HEK293 (cell line): Measurements from ENCODE around the gene TLE1.

Experiments
- BCL11A ChIP-seq: fragments of 450-650 bp; formaldehyde crosslinking; IDR thresholded peaks from 2 replicates; pipeline ENCODE4 v1.5.1; 2016; ENCODE audit warnings: low read depth, missing biosample characterization, missing genetic modification characterization
- GLI2 ChIP-seq: fragments of 450-650 bp; formaldehyde crosslinking; IDR thresholded peaks from 2 replicates; pipeline ENCODE4; 2017; ENCODE audit warnings: missing biosample characterization, missing genetic modification characterization, low read depth, borderline replicate concordance
- HOXA7 ChIP-seq: sonication (generic); formaldehyde crosslinking; IDR thresholded peaks from 2 replicates; pipeline ENCODE4 v1.8.1; 2022; ENCODE audit warnings: missing genetic modification reagents, borderline replicate concordance
- PRDM6 ChIP-seq: fragments of 450-650 bp; formaldehyde crosslinking; IDR thresholded peaks from 2 replicates; pipeline ENCODE4 v1.5.1; 2017; ENCODE audit warnings: missing biosample characterization, missing genetic modification characterization
- RBAK ChIP-seq: fragments of 450-650 bp; formaldehyde crosslinking; IDR thresholded peaks from 2 replicates; pipeline ENCODE4 v1.5.1; 2016; ENCODE audit warnings: missing biosample characterization, missing genetic modification characterization
- SCRT1 ChIP-seq: fragments of 450-650 bp; formaldehyde crosslinking; IDR thresholded peaks from 2 replicates; pipeline ENCODE4 v1.5.1; 2016; ENCODE audit warnings: missing biosample characterization, missing genetic modification characterization, borderline replicate concordance
- SP2 ChIP-seq: fragments of 450-650 bp; formaldehyde crosslinking; IDR thresholded peaks from 2 replicates; pipeline ENCODE4 v1.5.1; 2016; ENCODE audit warnings: missing biosample characterization, missing genetic modification characterization
- TSHZ1 ChIP-seq: fragments of 450-650 bp; formaldehyde crosslinking; IDR thresholded peaks from 2 replicates; pipeline ENCODE4 v1.5.1; 2016; ENCODE audit warnings: missing biosample characterization, missing genetic modification characterization, borderline replicate concordance
- YY2 ChIP-seq: fragments of 450-650 bp; formaldehyde crosslinking; IDR thresholded peaks from 2 replicates; pipeline ENCODE4 v1.5.1; 2016; ENCODE audit warnings: missing biosample characterization, missing genetic modification characterization
- ZBTB48 ChIP-seq: fragments of 450-650 bp; formaldehyde crosslinking; IDR thresholded peaks from 2 replicates; pipeline ENCODE4 v1.5.1; 2016; ENCODE audit warnings: missing biosample characterization, missing genetic modification characterization
- ZNF132 ChIP-seq: fragments of 450-650 bp; formaldehyde crosslinking; IDR thresholded peaks from 2 replicates; pipeline ENCODE4 v1.5.1; 2017; ENCODE audit warnings: missing biosample characterization, missing genetic modification characterization, borderline replicate concordance
- ZNF138 ChIP-seq: fragments of 450-650 bp; formaldehyde crosslinking; IDR thresholded peaks from 2 replicates; pipeline ENCODE4 v1.5.1; 2016; ENCODE audit warnings: missing biosample characterization, missing genetic modification characterization, borderline replicate concordance
- ZNF140 ChIP-seq: fragments of 450-650 bp; formaldehyde crosslinking; IDR thresholded peaks from 2 replicates; pipeline ENCODE4 v1.5.1; 2016; ENCODE audit warnings: missing biosample characterization, missing genetic modification characterization
- ZNF157 ChIP-seq: fragments of 450-650 bp; formaldehyde crosslinking; IDR thresholded peaks from 2 replicates; pipeline ENCODE4 v1.5.1; 2016; ENCODE audit warnings: missing biosample characterization, missing genetic modification characterization
- ZNF211 ChIP-seq: fragments of 450-650 bp; formaldehyde crosslinking; IDR thresholded peaks from 2 replicates; pipeline ENCODE4 v1.5.1; 2016; ENCODE audit warnings: low read depth, missing biosample characterization, missing genetic modification characterization
- ZNF266 ChIP-seq: fragments of 450-650 bp; formaldehyde crosslinking; IDR thresholded peaks from 2 replicates; pipeline ENCODE4 v1.5.1; 2016; ENCODE audit warnings: missing biosample characterization, missing genetic modification characterization, low read depth
- ZNF280D ChIP-seq: fragments of 450-650 bp; formaldehyde crosslinking; IDR thresholded peaks from 2 replicates; pipeline ENCODE4 v1.5.1; 2016; ENCODE audit warnings: missing biosample characterization, missing genetic modification characterization
- ZNF324 ChIP-seq: fragments of 450-650 bp; formaldehyde crosslinking; IDR thresholded peaks from 2 replicates; pipeline ENCODE4 v1.5.1; 2016; ENCODE audit warnings: missing biosample characterization, missing genetic modification characterization
- ZNF366 ChIP-seq: fragments of 450-650 bp; formaldehyde crosslinking; conservative IDR thresholded peaks from 2 replicates; pipeline ENCODE4 v1.5.1; 2016; ENCODE audit warnings: missing biosample characterization, missing genetic modification characterization
- ZNF394 ChIP-seq: fragments of 450-650 bp; formaldehyde crosslinking; IDR thresholded peaks from 2 replicates; pipeline ENCODE4 v1.5.1; 2016; ENCODE audit warnings: missing biosample characterization, missing genetic modification characterization, mild to moderate bottlenecking, moderate library complexity, borderline replicate concordance
- ZNF433 ChIP-seq: fragments of 450-650 bp; formaldehyde crosslinking; IDR thresholded peaks from 2 replicates; pipeline ENCODE4 v1.5.1; 2016; ENCODE audit warnings: missing biosample characterization, missing genetic modification characterization, low read depth
- ZNF521 ChIP-seq: fragments of 450-650 bp; formaldehyde crosslinking; IDR thresholded peaks from 2 replicates; pipeline ENCODE4 v1.5.1; 2017; ENCODE audit warnings: missing biosample characterization, mild to moderate bottlenecking, missing genetic modification characterization
- ZNF530 ChIP-seq: fragments of 450-650 bp; formaldehyde crosslinking; IDR thresholded peaks from 2 replicates; pipeline ENCODE4 v1.5.1; 2016; ENCODE audit warnings: low read depth, missing biosample characterization, missing genetic modification characterization
- ZNF558 ChIP-seq: fragments of 450-650 bp; formaldehyde crosslinking; IDR thresholded peaks from 2 replicates; pipeline ENCODE4 v1.5.1; 2016; ENCODE audit warnings: missing biosample characterization, missing genetic modification characterization
- ZNF692 ChIP-seq: fragments of 450-650 bp; formaldehyde crosslinking; IDR thresholded peaks from 2 replicates; pipeline ENCODE4 v1.5.1; 2016; ENCODE audit warnings: missing biosample characterization, missing genetic modification characterization
- ZNF747 ChIP-seq: fragments of 450-650 bp; formaldehyde crosslinking; IDR thresholded peaks from 2 replicates; pipeline ENCODE4 v1.5.1; 2016; ENCODE audit warnings: missing biosample characterization, missing genetic modification characterization
- ZNF768 ChIP-seq: fragments of 450-650 bp; formaldehyde crosslinking; IDR thresholded peaks from 2 replicates; pipeline ENCODE4 v1.5.1; 2018; ENCODE audit warnings: missing biosample characterization, mild to moderate bottlenecking, missing genetic modification characterization
- ZNF777 ChIP-seq: fragments of 450-650 bp; formaldehyde crosslinking; IDR thresholded peaks from 2 replicates; pipeline ENCODE4 v1.5.1; 2017; ENCODE audit warnings: missing biosample characterization, missing genetic modification characterization, borderline replicate concordance
- ZNF785 ChIP-seq: fragments of 450-650 bp; formaldehyde crosslinking; IDR thresholded peaks from 2 replicates; pipeline ENCODE4 v1.5.1; 2016; ENCODE audit warnings: missing biosample characterization, missing genetic modification characterization
- ZNF837 ChIP-seq: fragments of 450-650 bp; formaldehyde crosslinking; IDR thresholded peaks from 2 replicates; pipeline ENCODE4 v1.5.1; 2016; ENCODE audit warnings: missing biosample characterization, missing genetic modification characterization
- ZSCAN5A ChIP-seq: fragments of 450-650 bp; formaldehyde crosslinking; IDR thresholded peaks from 2 replicates; pipeline ENCODE4 v1.5.1; 2016; ENCODE audit warnings: missing biosample characterization, missing genetic modification characterization

Gene TLE1

GRCh38 chr9:81661339-81661738, 28.0 kb downstream of the TLE1 start (continued):
- no peak for TF ChIP-seq SP2 (tag by site-specific recombination)
- TF ChIP-seq ZNF132 (tag by site-specific recombination): no peak
- no peak for TF ChIP-seq ZNF211 (tag by site-specific recombination)
- no peak for TF ChIP-seq ZNF324
- no peak for TF ChIP-seq YY2
- no peak for TF ChIP-seq HOXA7 (CRISPR knock-in tag)
- TF ChIP-seq ZNF837 (tag by site-specific recombination): no peak
- TF ChIP-seq ZNF366 (tag by site-specific recombination): no peak
- TF ChIP-seq ZNF280D (tag by site-specific recombination): no peak
- no peak for TF ChIP-seq ZNF530 (tag by site-specific recombination)
- peak; percentile 85 for TF ChIP-seq PRDM6 (tag by site-specific recombination)
- no peak for TF ChIP-seq ZSCAN5A
- no peak for TF ChIP-seq ZNF157 (tag by site-specific recombination)
- no peak for TF ChIP-seq ZNF140 (tag by site-specific recombination)
- no peak for TF ChIP-seq ZBTB48
- peak; percentile 37; the same call in 1 of the 2 replicates for TF ChIP-seq SCRT1 (tag by site-specific recombination)
- TF ChIP-seq ZNF433 (tag by site-specific recombination): no peak
- no peak for TF ChIP-seq ZNF747
- TF ChIP-seq ZNF692 (tag by site-specific recombination): no peak
- no peak for TF ChIP-seq ZNF558 (tag by site-specific recombination)
- no peak for TF ChIP-seq ZNF777
- no peak for TF ChIP-seq ZNF785 (tag by site-specific recombination)
- TF ChIP-seq ZNF521 (tag by site-specific recombination): no peak
- no peak for TF ChIP-seq RBAK
- no peak for TF ChIP-seq ZNF768 (tag by site-specific recombination)
- TF ChIP-seq ZNF394 (tag by site-specific recombination): no peak
- no peak for TF ChIP-seq ZNF266 (tag by site-specific recombination)
- no peak for TF ChIP-seq ZNF138 (tag by site-specific recombination)
- TF ChIP-seq GLI2 (tag by site-specific recombination): peak; percentile 65
- no peak; the same call in 1 of the 2 replicates for TF ChIP-seq TSHZ1 (tag by site-specific recombination)
- no peak for TF ChIP-seq BCL11A (tag by site-specific recombination)
